Measurements from ENCODE around the gene NUDT5.

NUDT5 gene

GRCh38 chr10:12164085-12164484 is 31.6 kb downstream of the NUDT5 start:
- no peak for DNase-seq (ENCODE audit: low read depth)

GRCh38 chr10:12162927-12163326 is 32.8 kb downstream of the NUDT5 start:
- no peak for DNase-seq (ENCODE audit: low read depth)

- DNase-seq (ENCODE audit: low read depth): no peak
These were observed 35.0 kb downstream of the NUDT5 start for GRCh38 chr10:12160664-12161063.

- DNase-seq (ENCODE audit: low read depth): no peak
These were observed 37.6 kb downstream of the NUDT5 start for GRCh38 chr10:12158111-12158510.

- no peak for DNase-seq (ENCODE audit: low read depth)
These were observed 39.1 kb downstream of the NUDT5 start for GRCh38 chr10:12156367-12157123.

- no peak for DNase-seq (ENCODE audit: low read depth)
These were observed 41.2 kb downstream of the NUDT5 start for GRCh38 chr10:12154516-12154915.

DNA sequence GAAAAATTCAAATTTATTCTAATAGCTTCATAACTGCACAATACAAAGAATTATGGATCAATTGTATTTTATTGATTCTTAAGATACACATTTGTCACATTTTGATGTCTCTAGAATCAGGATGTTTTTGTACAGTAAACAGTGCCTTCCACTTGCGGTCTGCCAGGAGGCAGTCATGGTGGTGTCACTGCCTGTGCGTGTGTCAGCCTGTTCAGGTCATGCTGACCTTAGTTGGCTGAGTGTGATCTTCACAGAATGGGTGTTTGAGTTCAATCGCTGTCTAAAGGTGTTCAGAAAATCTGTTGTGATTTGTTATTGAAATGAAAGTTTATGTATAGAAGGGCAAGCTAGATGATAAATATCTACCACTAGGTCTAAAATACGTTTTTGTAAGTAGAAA is 45.5 kb downstream of the NUDT5 start:
- no peak for DNase-seq (ENCODE audit: low read depth)

- DNase-seq (ENCODE audit: low read depth): no peak
These were observed 51.2 kb downstream of the NUDT5 start for GRCh38 chr10:12144538-12144937.

DNA sequence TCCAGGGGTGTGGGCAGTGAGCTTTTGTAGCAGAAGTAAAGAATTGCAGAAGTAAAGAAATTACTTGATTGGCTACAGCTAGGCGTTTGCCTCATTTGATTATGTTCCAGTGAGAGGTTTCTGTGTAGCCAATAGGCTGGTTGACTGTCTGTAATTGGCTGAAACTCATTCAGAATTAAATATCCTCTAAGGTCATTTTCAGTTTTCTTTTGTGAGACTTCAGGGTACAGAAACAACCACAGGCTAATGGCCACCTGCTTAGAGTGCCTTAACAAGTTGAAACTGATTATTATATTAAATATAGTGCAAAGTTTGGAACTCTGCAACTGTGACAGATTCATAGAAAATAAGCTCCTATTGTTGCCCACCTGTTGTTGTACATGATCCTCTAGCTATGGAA is 55.7 kb downstream of the NUDT5 start:
- no peak for DNase-seq (ENCODE audit: low read depth)

- no peak for DNase-seq (ENCODE audit: low read depth)
These were observed 60.1 kb downstream of the NUDT5 start for GRCh38 chr10:12135631-12136030.

DNA sequence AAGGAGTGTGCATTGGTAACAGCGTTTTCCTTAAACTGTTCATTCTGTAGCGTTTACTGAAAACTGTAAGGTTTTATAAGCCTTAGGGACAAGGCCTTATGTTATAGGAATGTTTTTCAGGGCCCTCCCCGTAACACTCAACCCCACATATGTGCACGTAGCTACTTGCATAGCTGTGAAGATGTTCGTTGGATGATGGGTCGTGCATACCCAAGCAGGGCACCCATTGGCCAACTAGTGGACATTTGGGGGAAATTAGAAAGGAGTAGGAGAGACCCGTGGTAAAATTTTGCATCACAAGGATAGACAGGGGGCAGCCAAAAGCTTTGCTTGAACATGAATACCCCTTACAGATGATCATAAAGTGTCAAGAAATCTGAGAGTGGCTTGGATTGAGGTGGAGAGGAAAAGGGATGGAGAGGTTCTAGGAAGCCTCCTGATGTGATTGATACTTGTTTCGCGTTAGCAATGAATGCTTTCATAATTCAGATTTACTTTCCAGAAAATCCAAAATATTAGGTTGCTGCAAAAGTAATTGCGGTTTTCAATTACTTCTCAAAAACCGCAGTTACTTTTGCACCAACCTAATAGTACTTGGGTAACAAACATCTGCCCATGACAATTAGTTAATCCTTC is 65.3 kb downstream of the NUDT5 start:
- DNase-seq (ENCODE audit: low read depth): peak; percentile 38

GRCh38 chr10:12129222-12130111 is 66.2 kb downstream of the NUDT5 start, which contains the start of gene SEC61A2:
SEC61A2 (plus strand) TSS chr10:12129677; CDS start chr10:12129788, 111 bp downstream.
- peak; percentile 64 for DNase-seq (ENCODE audit: low read depth)

DNA sequence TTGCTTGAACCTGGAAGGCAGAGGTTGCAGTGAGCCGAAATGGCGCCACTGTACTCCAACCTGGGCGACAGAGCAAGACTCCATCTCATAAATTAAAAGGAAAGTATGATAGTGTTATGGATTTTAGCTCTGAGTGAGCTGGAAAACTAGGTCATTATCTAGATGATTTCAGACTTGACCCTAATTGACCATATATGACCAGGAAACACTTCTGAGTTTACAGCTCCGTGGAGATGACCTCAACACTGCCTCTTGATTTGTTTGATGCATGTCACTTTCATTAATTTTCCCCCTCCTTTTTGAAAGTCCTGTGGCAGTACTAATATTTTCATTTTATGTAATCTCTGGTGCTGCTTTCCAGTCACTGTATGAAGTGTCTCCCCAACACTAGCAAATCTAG is 74.0 kb downstream of the NUDT5 start:
- DNase-seq (ENCODE audit: low read depth): no peak

Data from CMK (cell line).